Neural cell (in vitro differentiated cells): ENCODE data around the gene WDR70.

Experiments
- EP300 ChIP-seq: fragments of 450-650 bp; conservative IDR thresholded peaks from 2 replicates; pipeline ENCODE4 v1.6.1; 2014; ENCODE audit warnings: antibody characterized with exemption, mild to moderate bottlenecking, moderate library complexity; ENCODE audit not compliant: poor library complexity, severe bottlenecking
- EZH2 ChIP-seq: fragments of 200-600, 300-800 bp; shearing (Covaris generic), sonication (generic); IDR thresholded peaks from 2 replicates; pipeline ENCODE4 v1.6.1; 2014; ENCODE audit warnings: antibody characterized with exemption, low read length, borderline replicate concordance, mild to moderate bottlenecking; ENCODE audit not compliant: insufficient read depth, poor library complexity, severe bottlenecking
- MXI1 ChIP-seq: fragments of 450-650 bp; conservative IDR thresholded peaks from 2 replicates; pipeline ENCODE4 v1.6.1; 2014; ENCODE audit warnings: antibody characterized with exemption, mild to moderate bottlenecking; ENCODE audit not compliant: poor library complexity, severe bottlenecking
- POLR2AphosphoS5 ChIP-seq: IDR thresholded peaks from 2 replicates; pipeline ENCODE4 v1.6.1; 2012
- RAD21 ChIP-seq: fragments of 450-650 bp; conservative IDR thresholded peaks from 2 replicates; pipeline ENCODE4 v1.6.1; 2014; ENCODE audit warnings: antibody characterized with exemption, mild to moderate bottlenecking, moderate library complexity
- REST ChIP-seq: IDR thresholded peaks from 2 replicates; pipeline ENCODE4 v1.6.1; 2012; ENCODE audit warnings: borderline replicate concordance
- SMC3 ChIP-seq: fragments of 450-650 bp; conservative IDR thresholded peaks from 2 replicates; pipeline ENCODE4 v1.6.1; 2014; ENCODE audit warnings: antibody characterized with exemption, mild to moderate bottlenecking, moderate library complexity; ENCODE audit not compliant: poor library complexity
- TAF1 ChIP-seq: IDR thresholded peaks from 2 replicates; pipeline ENCODE4 v1.6.1; 2012; ENCODE audit warnings: low read depth
- TF ChIP-seq, protein P1 (sequence below): fragments of 450-650 bp; IDR thresholded peaks from 2 replicates; pipeline ENCODE4 v1.5.1; 2014; ENCODE audit warnings: antibody characterized with exemption, mild to moderate bottlenecking, moderate library complexity; ENCODE audit not compliant: poor library complexity, severe bottlenecking

- TF ChIP-seq POLR2AphosphoS5 (no peak), RAD21 (no peak), EP300 (no peak), TAF1 (no peak), EZH2 (no peak), SMC3 (no peak), REST (no peak), MXI1 (no peak)
- TF ChIP-seq, protein P1, sequence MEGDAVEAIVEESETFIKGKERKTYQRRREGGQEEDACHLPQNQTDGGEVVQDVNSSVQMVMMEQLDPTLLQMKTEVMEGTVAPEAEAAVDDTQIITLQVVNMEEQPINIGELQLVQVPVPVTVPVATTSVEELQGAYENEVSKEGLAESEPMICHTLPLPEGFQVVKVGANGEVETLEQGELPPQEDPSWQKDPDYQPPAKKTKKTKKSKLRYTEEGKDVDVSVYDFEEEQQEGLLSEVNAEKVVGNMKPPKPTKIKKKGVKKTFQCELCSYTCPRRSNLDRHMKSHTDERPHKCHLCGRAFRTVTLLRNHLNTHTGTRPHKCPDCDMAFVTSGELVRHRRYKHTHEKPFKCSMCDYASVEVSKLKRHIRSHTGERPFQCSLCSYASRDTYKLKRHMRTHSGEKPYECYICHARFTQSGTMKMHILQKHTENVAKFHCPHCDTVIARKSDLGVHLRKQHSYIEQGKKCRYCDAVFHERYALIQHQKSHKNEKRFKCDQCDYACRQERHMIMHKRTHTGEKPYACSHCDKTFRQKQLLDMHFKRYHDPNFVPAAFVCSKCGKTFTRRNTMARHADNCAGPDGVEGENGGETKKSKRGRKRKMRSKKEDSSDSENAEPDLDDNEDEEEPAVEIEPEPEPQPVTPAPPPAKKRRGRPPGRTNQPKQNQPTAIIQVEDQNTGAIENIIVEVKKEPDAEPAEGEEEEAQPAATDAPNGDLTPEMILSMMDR = no peak
These were observed 258.2 kb downstream of the WDR70 start for GRCh38 chr5:37637165-37637845.
